ENCODE data around the gene CIAO1. TPM values are rescaled to one million over a fixed set of nuclear protein-coding genes. Genes with fewer than 3 reads are reported as not detected.

CIAO1 gene
- total and polyA plus RNA-seq, 2 of the 8 experiments (the other 6 are each of a cell fraction or from before 2014, with no cell fraction given), result 63.7 to 99.2 TPM

GRCh38 chr2:96305091-96305978 is 39.3 kb downstream of the CIAO1 start, which contains the start of gene SNRNP200 (continued):
- TF ChIP-seq MAX (IDR thresholded peaks at IDR 0.05) (peak; percentile 67; the same call in 1 of the 2 replicates), BRCA1 (IDR thresholded peaks at IDR 0.05; ENCODE audit: low read depth, low read length) (no peak), RAD21 (IDR thresholded peaks at IDR 0.05 in 1 of 2, conservative IDR thresholded peaks at IDR 0.05 in 1 of 2; ENCODE audit: low read depth in 2 of 2, low read length in 2 of 2) (0 out of 4 replicates have a peak, but pooled peaks of 1 of the 2 experiments have one; percentile 6), TAF7 (optimal IDR thresholded peaks at IDR 0.05; ENCODE audit: borderline replicate concordance, low read depth, low read length) (peak; percentile 66), KDM4A (IDR thresholded peaks at IDR 0.05; ENCODE audit: low read depth, low read length, severe bottlenecking) (peak; percentile 86), EZH2 (IDR thresholded peaks at IDR 0.05; ENCODE audit: low read depth, low read length, severe bottlenecking) (no peak), TCF12 (IDR thresholded peaks at IDR 0.05; ENCODE audit: low read depth, low read length) (no peak), YY1 (IDR thresholded peaks at IDR 0.05; ENCODE audit: low read depth, low read length) (peak; percentile 82), NRF1 (IDR thresholded peaks at IDR 0.05; ENCODE audit: low read depth, low read length) (no peak), RBBP5 (IDR thresholded peaks at IDR 0.05; ENCODE audit: borderline replicate concordance, low read depth, low read length) (no peak; the same call in 1 of the 2 replicates), POLR2AphosphoS5 (IDR thresholded peaks at IDR 0.05; ENCODE audit: low read depth, low read length) (peak; percentile 78), TBP (IDR thresholded peaks at IDR 0.05; ENCODE audit: low read depth, low read length) (peak; percentile 83), TAF1 (IDR thresholded peaks at IDR 0.05; ENCODE audit: low read depth, low read length) (peak; percentile 77), GTF2F1 (IDR thresholded peaks at IDR 0.05; ENCODE audit: borderline replicate concordance, low read depth, low read length) (peak; percentile 78; the same call in 1 of the 2 replicates), PHF8 (conservative IDR thresholded peaks at IDR 0.05; ENCODE audit: low read depth, low read length) (peak; percentile 92), ASH2L (IDR thresholded peaks at IDR 0.05; ENCODE audit: low read length) (peak; percentile 92), POLR2A (IDR thresholded peaks at IDR 0.05; ENCODE audit: control extremely low read depth in 1 of 2, low read depth in 2 of 2, low read length in 2 of 2) (peak; percentile 60 to 85), KDM1A (IDR thresholded peaks at IDR 0.05; ENCODE audit: borderline replicate concordance, low read length) (no peak; the same call in 1 of the 2 replicates), CREB1 (IDR thresholded peaks at IDR 0.05) (peak; percentile 72; the same call in 1 of the 2 replicates), SIN3A (conservative IDR thresholded peaks at IDR 0.05 in 1 of 2, IDR thresholded peaks at IDR 0.05 in 1 of 2; ENCODE audit: low read depth in 1 of 2, low read length in 2 of 2) (peak; percentile 52 to 96; a peak in 2 of 4 replicates), CHD2 (IDR thresholded peaks at IDR 0.05; ENCODE audit: low read length) (0 out of 2 replicates have a peak, but pooled peaks have one; percentile 30), RFX5 (IDR thresholded peaks at IDR 0.05; ENCODE audit: borderline replicate concordance, low read depth, low read length) (no peak), SIRT6 (IDR thresholded peaks at IDR 0.05; ENCODE audit: low read length) (no peak), TEAD4 (IDR thresholded peaks at IDR 0.05; ENCODE audit: low read depth, low read length) (0 out of 2 replicates have a peak, but pooled peaks have one; percentile 3)

Data from H1 (cell line).